Kidney glomerular epithelial cell (primary cell): Measurements from ENCODE around the gene LY6G5B.
A peak's percentile ranks its signal among the peaks of the same experiment; 100 is the strongest.

ENCODE experiments used
- DNase-seq: peaks from one replicate; lab custom pipeline; 2025; lab: John Stamatoyannopoulos, UW

The LY6G5B gene

DNA sequence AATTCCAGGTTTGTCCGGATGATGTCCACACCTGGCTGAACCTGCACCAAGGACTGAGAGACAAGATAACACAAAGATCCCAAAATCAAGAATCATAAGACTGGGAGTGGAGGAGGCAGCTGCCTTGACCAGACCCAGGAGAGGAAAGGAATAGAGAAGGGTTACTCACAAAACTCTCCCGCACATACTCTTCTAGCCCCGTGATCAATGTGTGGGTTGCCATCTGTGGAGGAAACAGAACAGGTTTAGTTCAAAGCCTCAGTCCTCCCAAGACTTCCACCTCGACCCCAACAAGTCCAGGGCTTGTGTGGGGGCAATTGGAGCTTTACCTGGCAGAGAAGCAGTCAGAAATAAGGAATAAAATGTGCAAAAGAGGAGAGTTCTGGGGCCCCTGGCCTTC is 28.4 kb upstream of the LY6G5B start:
- no peak for DNase-seq

DNA sequence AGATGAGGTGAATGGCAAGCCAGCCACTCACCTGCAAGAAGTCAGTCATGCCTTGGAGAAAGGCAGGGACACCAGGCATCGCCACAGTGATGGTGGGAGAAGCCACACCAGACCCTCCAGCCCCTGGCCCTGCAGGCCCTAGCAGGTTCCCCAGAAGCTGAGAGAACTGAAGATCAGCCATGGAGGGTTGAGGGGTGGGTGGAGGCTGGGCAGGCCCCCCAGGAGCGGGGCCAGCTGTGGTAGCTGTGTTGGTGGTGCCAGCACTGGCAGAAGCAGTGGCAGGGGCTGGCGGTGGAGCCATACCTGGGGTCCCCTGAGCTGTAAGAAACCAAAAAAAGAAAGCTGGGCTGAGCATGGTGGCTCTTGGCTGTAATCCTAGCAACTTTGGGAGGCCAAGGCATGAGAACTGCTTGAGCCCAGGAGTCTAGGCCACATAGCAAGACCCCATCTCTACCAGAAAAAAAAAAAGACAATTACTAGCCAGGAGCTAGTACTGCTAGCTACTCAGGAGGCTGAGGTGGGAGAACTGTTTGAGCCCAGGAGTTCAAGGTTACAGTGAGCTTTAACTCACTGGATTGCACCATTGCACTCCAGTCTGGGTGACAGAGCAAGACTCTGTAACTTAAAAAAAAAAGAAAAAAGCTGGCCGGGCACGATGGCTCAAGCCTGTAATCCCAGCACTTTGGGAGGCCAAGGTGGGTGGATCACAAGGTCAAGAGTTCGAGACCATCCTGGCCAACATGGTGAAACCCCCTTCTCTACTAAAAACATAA is 26.8 kb upstream of the LY6G5B start:
- no peak for DNase-seq

DNA sequence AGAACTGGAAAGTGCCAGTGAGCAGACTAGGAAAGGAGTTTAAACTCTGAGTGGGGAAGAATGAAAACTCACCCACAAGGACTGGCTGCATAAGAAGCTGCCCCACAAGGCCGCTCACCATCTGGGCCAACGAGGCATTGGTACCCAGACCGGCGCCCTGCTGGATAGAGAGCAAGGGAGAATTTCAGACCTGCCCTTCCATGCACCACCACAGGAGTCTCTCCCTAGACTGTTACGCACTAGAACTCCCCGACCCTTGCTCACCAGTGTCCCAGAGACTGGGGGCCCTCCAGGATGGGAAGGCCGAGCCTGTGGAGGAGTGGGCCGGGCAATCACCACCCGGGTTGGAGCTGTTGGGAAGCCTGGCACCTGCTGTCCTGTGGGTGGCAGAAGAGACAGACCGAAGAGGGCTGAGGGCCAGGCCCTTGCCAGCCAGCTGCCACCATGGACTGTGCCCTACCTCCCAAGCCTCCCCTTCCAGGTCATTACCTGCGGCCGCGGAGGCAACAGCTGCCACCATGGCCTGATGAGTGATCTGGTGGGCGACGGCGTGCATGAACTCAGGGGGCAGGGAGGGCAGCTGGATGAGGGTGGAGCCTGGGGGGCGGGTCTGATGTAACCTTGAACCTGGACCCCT is 25.8 kb upstream of the LY6G5B start:
- no peak for DNase-seq

- no peak for DNase-seq
Measured at GRCh38 chr6:31645325-31645724, 24.5 kb upstream of the LY6G5B start.

DNA sequence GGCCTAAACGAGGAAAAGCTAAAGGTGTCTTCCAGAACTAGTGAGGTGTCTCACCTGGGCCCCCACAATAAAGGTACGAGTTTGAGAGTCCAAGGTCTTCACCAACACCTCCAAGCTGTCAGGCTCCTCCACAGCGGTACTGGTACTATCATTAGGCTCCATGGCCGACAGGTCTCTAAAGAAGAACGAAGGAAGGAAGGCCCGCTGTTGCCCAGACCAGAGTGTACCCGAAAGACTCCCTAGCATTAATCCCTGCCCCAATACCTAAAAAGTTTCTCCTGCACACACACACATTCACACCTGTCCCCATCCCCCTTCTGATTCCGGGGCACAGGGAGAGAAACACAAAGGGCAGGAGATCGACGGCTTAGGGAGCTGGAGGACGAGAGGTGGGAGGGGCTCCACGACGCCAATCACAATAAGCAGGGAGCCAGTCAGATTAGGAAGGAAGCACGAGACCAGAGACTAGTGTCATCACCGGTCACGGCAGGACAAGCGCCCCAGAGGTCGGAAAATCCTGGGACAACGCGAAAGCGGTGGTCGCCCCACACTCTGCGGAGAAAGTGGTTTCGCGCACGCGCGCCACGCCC is 18.1 kb upstream of the LY6G5B start:
- peak; percentile 64 for DNase-seq

- peak; percentile 93 for DNase-seq
Measured at GRCh38 chr6:31652925-31653724, 16.7 kb upstream of the LY6G5B start.

- no peak for DNase-seq
Measured at GRCh38 chr6:31654574-31655348, 15.0 kb upstream of the LY6G5B start.

GRCh38 chr6:31655349-31656237 is 14.2 kb upstream of the LY6G5B start, which contains the start of gene APOM:
Gene APOM (plus strand): TSS chr6:31655894. CDS start chr6:31655967, 73 bp downstream.
- DNase-seq, result no peak

DNA sequence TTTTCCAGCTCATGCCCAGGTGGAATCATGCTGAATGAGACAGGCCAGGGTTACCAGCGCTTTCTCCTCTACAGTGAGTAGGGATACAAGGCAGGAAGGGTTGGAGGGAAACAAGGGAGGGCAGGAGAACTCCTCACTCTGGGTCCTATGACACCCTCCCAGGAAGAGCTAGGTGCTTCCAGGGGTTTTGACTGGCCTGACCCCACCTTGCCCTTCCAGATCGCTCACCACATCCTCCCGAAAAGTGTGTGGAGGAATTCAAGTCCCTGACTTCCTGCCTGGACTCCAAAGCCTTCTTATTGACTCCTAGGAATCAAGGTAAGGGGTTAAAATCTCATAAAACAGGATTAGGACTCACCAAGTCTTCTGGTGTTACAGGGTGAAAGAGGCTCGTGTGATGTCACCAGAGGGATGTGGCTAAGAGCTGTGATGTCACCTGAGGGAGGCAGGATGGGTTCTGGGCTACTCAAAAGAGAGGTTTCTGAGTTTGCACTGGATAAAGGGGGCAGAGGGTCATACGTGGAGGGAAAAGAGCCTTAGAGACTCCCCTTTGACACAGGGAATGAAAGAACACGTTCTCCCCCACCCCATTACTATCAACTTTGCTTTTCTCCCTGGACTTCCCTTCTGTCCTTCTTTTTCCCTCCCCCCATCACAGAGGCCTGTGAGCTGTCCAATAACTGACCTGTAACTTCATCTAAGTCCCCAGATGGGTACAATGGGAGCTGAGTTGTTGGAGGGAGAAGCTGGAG is 12.2 kb upstream of the LY6G5B start:
- no peak for DNase-seq

DNA sequence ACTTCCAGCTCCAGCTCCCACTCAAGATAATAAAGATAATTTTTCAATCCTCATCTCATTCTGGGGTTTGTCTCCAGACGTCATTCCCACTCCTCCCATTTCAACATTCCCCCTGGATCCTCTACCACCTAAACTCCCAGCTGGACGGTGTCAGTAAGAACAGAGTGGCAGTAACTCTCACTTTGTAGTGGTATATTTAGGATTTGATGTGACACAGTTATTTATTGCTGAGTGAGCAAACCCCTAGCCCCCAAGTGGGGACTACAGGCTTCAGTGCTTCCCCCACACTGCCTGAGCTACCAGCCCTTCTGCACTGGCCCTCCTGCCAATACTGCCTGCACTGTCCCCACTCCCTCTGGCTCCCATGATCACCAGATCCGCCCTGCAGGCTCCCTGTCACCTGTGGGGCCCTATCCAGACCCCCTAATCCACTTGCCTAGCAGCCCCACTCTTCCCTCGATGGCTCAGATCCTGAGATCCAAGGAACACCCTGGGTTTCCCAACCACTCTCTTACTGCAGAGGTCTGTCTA is 11.6 kb upstream of the LY6G5B start:
- DNase-seq, result no peak

DNA sequence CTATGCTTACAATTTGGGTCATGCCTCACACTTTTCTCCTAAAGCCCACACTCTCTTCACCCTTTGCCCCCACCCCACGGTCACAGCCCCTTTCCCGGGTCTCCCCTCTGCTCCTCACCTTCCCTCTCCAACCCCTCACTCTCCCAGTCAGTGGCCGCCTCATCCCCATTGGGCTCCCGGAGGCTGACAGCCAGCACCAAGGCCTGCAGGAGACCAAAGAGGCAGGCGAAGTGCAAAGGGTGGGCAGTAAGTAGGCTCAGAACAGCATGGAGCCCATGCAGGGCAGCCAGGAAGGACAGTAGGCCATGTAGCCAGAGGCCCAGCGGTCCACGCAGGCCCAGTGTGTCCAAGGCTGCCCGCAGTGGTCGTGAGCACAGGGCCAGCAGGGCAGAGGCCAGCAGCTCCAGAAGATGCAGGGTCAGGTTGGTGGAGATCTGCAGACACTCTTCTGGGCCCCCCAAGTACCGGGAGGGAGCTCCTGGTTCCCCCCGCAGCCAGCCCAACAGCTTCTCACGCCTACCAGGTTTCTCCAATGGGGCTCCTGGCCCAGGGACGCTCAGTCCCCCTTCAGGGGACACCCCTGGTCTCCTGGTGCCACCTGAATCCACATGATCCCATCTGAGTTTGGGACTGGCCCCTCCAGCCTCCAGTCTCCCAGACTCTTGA is 10.7 kb upstream of the LY6G5B start:
- DNase-seq, result no peak

DNA sequence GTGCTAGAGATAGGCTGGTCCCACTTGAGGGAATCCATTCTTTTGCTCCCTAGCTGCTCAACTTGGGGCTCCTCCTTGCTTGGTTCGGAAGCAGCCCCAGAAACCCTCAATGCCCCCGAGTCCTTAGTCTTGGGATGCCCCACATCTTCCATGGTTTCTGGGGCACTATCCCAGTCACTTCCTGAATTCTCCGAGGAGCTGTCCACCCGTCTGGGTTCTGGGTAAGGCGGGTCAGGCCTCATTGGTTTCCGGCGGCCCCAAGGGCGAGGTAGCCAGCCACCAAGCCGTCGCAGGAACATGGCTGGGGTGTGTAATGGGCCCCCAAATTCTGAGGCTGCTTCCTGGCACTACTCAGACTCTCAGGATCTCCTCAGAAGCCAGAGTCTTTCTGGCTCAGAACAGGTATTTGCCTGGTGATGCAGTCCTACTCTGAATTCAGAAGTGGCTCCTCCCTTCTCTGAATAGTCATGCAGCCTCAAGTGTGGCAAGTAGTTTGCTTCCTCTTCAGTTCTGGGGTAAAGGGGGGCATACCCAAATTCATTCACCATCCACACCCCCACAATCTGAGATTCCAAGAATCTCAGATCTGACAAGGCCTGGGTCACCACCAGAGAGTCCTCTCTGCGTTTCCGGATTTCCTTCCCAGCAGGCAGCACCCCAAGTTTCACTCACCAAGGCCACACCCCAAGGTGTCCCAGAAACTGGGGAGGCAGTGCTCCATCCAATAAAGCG is 10.0 kb upstream of the LY6G5B start:
- no peak for DNase-seq

DNA sequence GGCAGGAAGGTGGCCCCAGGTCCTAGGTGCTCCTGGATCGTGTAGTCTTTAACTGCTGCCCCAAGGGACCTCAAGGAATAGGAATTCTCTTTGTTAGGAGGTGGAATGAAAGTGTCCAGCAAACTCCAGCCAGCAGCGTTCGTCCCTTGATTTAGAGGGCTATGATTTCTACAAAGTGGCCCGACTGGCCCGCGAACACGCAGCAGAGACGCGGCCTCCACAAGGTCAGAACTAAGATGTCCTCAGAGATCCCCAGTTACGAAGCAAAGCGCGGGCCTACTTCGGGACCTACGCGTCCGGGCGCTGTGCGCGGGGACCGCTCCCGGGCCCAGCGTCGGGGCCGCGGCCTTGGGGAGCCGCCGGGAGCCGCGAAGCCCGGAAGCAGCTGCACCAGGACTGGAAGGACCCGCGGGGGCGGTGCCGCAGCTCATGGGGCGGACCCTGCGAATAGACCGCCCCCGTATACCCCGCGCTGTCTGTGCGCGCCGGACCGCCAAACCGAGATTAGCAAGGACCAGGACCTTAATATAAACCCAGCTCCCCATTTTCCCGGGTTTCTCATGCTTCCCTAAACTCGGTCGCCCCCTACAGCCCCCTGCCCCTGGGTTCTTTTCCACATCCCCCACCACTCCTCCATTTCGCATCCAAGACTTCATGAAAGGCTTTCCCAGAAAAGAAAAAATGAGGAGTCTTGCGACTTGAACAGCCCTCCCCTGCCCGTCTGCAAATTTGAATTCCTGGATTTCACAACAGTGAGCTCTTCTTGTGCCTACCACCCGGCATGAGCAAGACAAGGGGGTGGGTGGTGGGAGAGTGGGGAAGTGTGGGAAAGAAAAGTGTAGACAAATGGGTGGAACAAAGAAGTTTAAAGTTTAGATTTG is 9.2 kb upstream of the LY6G5B start, which contains the start of gene C6orf47:
Gene C6orf47 (minus strand): TSS at position 398 of the 881 bp plus-strand sequence. CDS start 831 bp downstream, outside the sequence.
- DNase-seq, result peak; percentile 71

GRCh38 chr6:31661262-31662123 is 8.3 kb upstream of the LY6G5B start:
- no peak for DNase-seq

DNA sequence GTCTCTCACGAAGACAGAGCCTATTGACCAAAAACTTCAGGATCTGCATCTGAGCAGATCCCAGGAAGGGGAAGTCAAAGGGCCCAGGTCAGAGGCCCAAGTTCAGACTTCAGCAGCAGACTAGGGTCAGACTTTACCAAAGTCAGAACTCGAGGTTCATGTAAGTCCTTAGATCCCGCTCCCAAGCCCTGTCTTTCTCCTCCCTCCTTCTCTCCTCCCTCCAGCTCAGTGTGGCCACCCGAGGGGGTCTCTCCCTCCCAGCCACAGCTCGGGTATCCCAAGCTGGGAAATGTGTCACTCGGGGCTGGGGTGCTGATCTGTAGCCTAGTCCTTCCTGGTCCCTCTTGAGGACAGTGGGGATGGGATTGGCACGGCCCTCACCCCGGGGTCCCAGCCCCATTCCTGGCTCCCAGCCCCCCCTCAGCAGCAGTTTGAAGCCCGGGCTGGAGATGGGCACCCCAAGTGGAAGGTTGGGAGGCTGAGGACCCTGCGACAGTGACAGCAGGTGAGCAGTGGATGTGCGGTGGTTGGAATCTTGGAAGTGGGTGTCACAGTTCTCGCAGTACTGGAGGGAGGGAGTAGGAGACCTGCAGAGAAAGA is 7.6 kb upstream of the LY6G5B start:
- no peak for DNase-seq
